Fibroblast of the conjunctiva (primary cell): ENCODE measurements around the gene AFAP1.
A peak's percentile ranks its signal among the peaks of the same experiment; 100 is the strongest.

Experiments used
- DNase-seq: peaks from one replicate; pipeline ENCODE4 v3.0.0-alpha.2; 2010; ENCODE audit warnings: low read depth

Gene AFAP1

GRCh38 chr4:7784131-7784870 is 155.4 kb downstream of the AFAP1 start:
- no peak for DNase-seq

- no peak for DNase-seq
These were observed 156.1 kb downstream of the AFAP1 start for GRCh38 chr4:7783541-7783940.

GRCh38 chr4:7782783-7783182 is 156.9 kb downstream of the AFAP1 start:
- DNase-seq = no peak

DNA sequence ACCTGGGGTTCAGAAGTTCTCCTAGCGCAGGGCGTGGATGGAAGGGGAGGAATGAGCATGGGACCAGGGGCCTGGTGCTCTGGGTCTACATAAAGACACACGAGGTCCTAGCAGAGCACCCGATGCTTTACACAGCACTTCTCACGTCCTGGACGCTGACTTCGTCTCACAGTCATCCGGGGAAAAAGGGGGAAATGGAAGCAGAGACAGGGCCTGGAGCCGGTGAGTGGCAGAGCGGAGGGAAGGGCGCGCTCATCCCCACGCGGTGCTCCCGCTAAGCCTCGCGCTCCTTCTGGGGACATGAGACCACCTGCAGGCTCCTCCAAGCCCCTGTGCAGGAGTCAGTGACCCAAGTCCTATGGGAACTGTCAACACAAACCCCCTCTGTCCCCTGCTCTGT is 157.7 kb downstream of the AFAP1 start:
- DNase-seq = no peak

DNA sequence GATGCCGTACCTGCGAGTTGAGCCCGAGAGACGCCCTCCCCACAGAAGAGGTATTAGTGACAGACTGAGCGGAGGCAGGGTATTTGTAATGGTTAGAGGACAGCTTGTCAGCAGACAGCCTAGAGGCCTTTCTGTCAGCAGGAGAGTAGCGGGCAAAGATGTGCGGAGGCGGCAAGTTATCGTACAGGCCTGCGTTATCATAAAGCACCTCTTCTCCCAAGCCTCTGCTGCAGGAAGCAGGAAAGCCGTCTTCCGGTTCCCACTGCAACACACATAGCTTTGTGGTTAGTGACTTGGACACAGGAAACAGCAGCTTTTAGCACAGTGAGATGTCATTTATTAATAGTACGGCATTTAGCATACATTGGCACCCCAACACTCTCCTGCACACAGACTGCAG is 158.3 kb downstream of the AFAP1 start:
- DNase-seq = no peak

- DNase-seq = no peak
These were observed 158.8 kb downstream of the AFAP1 start for GRCh38 chr4:7780751-7781348.

DNA sequence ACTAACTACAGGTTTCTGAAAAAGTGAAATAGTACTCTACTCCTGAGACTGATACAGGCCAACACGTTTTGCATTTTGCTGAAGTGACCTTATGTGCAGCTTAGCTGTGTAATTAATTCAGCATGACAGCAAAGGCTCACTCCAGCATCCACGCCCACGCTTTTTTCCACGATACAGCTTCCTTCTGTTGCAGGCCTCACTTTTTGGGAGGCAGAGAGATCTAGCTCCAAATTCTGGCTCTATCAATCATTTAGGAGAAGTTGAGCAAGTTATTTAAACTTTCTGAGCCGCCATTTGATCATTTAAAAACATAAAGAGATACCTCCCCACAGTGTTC is 160.3 kb downstream of the AFAP1 start:
- DNase-seq = peak; percentile 40

DNA sequence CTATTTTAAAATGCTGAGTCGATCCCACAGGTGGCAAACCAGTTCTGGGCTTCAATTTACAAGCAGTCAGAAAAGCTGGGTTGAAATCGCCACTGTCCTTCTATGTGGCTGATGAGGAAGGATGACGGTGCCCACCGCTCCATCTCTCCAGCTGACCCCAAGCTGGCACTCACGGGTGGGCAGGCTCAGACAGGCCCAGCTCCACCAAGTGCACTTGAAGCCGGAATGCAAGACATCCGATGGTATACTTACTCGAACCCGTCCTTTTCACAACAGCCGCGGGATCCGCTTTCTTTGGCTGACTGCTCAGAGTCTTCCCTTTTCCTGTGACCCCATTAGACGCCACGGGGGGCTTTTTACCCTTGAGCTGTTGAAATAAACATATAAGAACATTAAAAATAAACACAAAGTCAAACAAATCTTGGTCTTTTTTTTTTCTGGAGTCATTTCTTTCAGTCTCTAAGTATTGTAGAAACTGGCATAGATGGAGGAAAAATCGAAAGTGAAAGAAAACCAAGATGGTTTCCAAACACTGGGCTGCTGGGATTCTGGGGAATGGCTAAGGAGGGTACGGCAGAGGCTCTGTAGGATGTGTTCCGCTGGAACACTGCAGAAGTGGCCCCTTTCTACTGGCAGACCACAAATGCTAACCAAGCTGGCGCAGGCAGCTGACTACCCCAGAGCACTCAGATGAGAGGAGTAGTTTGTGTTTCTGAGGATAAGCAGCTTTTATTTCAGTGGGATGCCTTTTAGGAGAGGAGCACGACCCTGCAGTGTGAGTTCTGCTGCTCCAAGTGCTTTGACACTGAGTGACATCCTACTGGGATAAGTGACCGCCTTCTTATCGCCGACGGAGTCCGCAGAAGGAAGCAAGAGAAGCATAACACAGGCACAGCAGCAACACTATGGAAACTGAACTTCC is 160.9 kb downstream of the AFAP1 start:
- DNase-seq = no peak

- no peak for DNase-seq
These were observed 161.7 kb downstream of the AFAP1 start for GRCh38 chr4:7777871-7778509.

DNA sequence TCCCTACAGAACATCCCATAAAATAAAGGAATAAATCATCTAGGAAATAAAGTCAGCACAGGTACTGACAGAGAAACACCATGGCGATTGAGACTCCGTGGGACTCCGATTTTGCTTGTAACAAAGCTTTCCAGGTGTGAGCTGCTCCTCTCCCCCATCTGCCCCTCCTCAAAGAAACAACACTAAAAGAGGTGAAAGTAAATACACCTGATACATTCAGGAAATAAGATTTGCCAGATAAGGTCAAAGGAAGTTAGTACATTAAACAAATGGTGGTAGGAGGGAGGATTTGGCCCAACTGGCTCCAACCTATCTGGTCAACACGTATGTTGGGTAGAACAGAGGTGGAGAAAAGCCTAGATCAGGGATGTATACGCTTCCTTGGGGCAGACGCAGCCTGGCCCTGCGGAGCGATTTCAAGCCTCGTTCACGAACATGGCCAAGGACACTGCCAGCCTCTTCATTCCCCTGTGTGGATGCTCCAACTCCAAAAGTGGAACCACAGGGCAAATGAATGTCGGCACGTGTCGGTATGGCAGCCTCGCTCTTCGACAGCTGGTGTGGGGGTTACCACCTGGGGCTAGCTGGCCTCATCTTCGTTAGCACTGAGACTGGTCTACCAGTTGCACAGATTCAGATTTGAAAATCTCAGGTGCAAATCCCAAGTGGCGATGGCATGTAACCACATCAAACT is 162.5 kb downstream of the AFAP1 start:
- no peak for DNase-seq

DNA sequence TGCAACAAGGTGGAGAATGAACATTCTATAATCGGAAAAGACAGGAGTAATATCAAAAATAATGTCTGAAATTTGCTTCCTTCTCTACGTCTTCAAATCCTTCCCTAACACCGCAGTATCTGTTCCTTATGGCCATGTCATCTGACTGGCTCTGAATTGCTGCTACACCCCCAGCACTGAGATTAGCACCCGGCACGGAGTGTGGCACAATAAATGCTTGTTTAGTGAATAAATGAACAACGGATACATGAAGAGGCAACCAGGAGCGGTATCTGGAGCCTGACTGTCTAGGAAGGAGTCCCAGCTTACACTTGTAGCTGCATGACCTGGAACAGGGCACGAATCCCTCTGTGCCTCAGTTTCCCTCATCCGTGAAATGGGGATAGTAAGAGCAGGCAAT is 164.3 kb downstream of the AFAP1 start:
- no peak for DNase-seq

DNA sequence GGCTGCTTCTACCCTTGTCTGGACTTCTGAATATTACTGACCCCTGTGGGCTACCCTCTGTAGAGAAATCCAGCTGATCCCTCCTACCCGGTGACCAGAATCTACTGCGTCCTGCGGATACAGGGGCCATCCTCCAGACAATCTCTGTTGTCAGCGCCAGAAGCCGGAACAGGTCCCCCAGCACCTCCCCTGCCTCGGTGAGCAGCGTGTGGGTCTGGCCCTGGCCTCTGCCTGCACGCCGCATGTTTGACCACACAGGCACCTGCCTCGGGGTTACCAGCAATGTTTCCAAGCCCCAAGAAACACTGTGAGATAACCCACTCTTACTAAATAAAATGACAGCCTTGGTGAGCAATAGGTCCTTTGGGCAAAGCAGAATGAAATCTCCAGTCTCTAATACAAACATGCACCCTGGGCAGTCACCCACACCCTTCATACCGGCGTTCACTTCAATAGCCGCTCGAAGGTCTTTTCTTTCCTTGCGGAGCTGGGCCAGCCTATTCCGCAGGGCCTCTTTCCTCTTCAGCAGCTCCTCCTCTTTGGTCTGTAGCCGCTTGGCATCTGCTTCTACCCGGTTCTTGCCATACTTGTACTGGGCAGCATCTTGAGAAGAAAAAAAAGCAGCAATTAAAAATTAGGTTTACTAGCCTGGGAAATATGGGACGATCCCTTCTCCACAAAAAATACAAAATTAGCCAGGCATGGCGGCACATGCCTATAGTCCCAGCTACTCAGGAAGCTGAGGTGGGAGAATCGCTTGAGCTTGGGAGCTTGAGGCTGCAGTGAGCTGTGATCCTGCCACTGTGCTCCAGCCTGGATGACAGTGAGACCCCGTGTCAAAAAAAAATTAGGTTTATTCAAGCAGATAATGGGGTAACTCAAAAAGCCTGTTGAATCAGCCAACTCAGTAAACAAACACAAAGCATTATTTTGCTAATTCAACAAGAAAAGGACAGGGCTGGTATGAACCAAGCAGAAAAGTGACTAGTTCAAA is 165.1 kb downstream of the AFAP1 start:
- DNase-seq = no peak

GRCh38 chr4:7773401-7774180 is 166.1 kb downstream of the AFAP1 start:
- DNase-seq = no peak

DNA sequence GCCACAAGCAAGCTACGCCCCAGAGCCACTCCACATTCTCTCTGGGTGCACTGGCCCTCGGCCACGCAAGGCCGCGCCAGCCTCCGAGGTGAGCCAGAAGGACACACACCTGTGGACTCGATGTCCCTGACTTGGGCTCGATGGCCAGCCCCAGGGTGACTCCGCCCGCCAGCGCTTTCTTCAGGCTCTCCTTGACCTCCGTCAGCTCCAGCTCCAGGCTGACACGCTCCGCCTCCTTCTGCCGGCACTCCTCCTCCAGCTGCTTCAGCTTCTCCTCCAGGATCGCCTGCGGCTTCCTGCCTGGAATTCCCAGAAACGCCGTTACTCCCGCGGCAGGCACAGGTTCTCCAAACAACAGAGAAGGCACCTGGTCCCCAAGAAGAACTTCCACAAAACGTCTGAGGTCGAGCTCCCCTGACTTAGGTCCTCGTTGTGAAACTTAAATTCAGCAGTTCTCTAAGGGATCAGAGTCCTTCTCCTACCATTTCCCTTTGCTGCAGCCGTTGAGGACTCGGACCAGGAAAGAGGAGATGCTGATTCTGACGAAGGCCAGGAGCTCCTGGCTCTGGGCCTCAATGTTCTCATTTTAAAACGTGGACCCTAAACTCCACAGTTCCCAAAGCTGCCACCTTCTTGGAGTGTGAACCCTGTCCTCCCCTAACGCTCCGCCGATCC is 166.8 kb downstream of the AFAP1 start:
- no peak for DNase-seq

DNA sequence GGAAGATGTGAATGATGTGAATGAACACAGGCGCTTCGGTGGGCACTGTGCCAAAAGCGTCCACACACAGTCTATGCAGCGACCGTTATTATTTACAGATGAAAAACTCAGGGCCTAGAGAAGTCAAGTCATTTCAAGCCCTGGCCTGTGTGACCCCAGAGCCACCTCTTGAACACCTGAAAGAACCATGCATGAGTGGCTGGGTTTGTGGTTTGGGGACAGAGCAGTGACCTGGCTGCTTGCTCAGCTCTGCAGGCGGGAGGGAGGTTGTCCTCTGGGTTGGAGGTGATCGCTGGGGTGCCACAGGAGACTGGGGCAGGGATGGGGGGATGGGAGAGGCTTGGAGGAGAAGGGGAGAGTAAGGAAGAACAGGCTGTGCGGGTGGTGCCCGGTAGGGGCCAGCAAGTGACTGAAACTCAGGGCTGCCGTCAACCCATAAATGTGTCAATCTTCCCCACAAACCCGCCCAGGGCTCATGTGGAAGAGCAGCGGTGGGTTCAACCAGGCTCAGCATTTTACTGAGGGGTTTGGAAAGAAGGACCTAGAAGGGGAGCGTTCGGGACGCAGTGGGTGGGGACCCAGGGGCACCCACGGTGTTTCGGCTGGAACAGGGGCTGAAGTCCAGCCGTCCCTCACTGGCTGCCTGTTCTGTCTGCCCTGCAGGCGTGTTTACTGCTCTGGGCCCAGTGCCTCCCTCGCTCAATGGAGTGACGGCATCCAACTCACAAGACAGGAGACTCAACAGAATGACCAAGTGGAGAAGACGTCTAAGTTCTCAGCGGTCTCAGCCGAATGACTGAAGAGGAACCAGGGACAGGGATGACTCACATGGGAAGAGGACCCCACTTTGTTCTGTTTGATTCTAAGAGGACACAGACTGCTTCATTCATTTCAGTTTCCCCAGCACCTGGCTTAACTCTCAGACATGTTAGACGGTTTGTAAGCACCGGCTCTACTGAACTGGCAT is 167.8 kb downstream of the AFAP1 start:
- DNase-seq = no peak

GRCh38 chr4:7771056-7771455 is 168.6 kb downstream of the AFAP1 start:
- DNase-seq = no peak

DNA sequence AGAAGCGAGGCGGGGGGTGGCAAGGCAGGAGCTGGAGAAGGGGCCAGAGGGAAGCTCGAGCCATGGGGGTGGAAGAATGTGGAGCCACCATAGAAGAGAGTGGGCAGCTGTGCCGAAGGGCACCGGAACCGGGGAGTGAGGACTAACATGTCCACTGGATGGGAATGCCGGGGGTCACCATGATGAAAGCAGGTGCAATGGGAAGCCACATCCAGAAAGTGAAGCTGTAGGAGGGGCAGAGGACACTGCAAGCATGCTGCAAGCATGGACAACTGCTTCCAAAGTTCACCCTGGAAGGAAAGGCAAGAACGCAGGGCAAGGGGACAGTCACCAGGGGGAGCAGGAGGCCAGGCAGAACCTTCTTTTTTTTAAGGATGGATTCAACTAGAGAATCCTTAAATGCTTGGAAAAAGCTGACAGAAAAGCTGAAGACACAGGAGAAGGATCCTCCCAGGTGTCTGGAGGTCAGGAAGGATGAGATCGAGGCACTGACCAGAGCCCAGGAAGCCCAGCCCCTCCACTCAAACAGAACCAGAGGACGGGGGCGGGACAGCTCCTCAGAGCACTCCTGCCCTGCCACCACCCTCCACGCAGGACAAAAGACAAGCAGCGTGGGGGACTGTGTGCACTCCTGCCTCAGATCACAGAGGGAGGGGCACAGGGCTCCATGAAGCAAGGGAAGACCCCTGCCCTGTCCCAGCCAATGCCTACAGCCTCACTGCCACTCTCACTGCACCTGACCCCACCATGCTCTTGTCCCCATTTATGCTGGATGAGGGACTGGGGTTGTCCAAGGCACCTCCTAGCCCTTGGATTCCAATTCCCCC is 169.2 kb downstream of the AFAP1 start:
- DNase-seq = peak; percentile 16
